T-helper 17 cell (primary cell): Measurements from ENCODE around the gene SPEM2. TPM values are rescaled to one million over a fixed set of nuclear protein-coding genes. Genes with fewer than 3 reads are reported as not detected.

Experiments
- ATAC-seq: fragments of 150-1000 bp; cut with Tn5 transposase; 2 replicates; pipeline ENCODE4 v1.10.0; 2021; ENCODE audit warnings: mild to moderate bottlenecking, moderate library complexity
- DNase-seq, 3 donors: peaks; one replicate each; pipeline versions ENCODE4 v3.0.0 to v3.0.0-alpha.2; 2020 to 2021
- H3K9me3 ChIP-seq: one replicate; pipeline ENCODE4 v1.7.0; 2013; ENCODE audit warnings: low read length, mild to moderate bottlenecking; ENCODE audit not compliant: control insufficient read depth, poor library complexity, severe bottlenecking
- H3K27ac Mint-ChIP-seq: one replicate; pipeline ENCODE4 v1.8.0; 2022; ENCODE audit warnings: mild to moderate bottlenecking, moderate library complexity, mixed read lengths
- H3K27me3 Mint-ChIP-seq: one replicate; pipeline ENCODE4 v1.8.0; 2022; ENCODE audit warnings: mixed read lengths
- H3K36me3 Mint-ChIP-seq: one replicate; pipeline ENCODE4 v1.8.0; 2022; ENCODE audit warnings: low read depth, mixed read lengths
- H3K4me1 Mint-ChIP-seq: one replicate; pipeline ENCODE4 v1.8.0; 2022; ENCODE audit warnings: mild to moderate bottlenecking, mixed read lengths
- H3K4me3 Mint-ChIP-seq: one replicate; pipeline ENCODE4 v1.8.0; 2022; ENCODE audit warnings: mild to moderate bottlenecking, moderate library complexity, mixed read lengths
- total RNA-seq, 4 donors: library from RNA in 2 of 4; stranded (reverse) in 2 of 4; gene quantifications; one replicate each; pipeline ENCODE4 v1.2.3 and lab custom pipeline; 2022 to 2026

SPEM2 gene
- total RNA-seq, 2 donors from 2014 or later, result not detected

GRCh38 chr17:7406235-7406825, 19.1 kb upstream of the SPEM2 start:
- H3K4me3 Mint-ChIP-seq, result peak overlapping the region; percentile 84
- ATAC-seq, result no peak
- H3K27ac Mint-ChIP-seq, result peak overlapping the region; percentile 78
- H3K9me3 ChIP-seq, result no peaks in the 10 kb centered on the region
- no peak for DNase-seq
- peaks cover 2% of the 10 kb centered on the region for H3K36me3 Mint-ChIP-seq
- H3K27me3 Mint-ChIP-seq, result no peaks in the 10 kb centered on the region
- H3K4me1 Mint-ChIP-seq, result peaks cover 25% of the 10 kb centered on the region

- H3K9me3 ChIP-seq, result no peaks in the 10 kb centered on the region
- DNase-seq (no peak), ATAC-seq (no peak)
- H3K4me1 Mint-ChIP-seq, result peaks cover 25% of the 10 kb centered on the region
- peaks cover 2% of the 10 kb centered on the region for H3K36me3 Mint-ChIP-seq
- no peaks in the 10 kb centered on the region for H3K27me3 Mint-ChIP-seq
- peak overlapping the region; percentile 56 for H3K4me3 Mint-ChIP-seq
- H3K27ac Mint-ChIP-seq, result no peak overlapping the region
Observed at GRCh38 chr17:7407082-7407481, 18.3 kb upstream of the SPEM2 start.

- ATAC-seq (no peak), DNase-seq (no peak)
- H3K9me3 ChIP-seq, result no peaks in the 10 kb centered on the region
- Mint-ChIP-seq H3K36me3 (peaks cover 2% of the 10 kb centered on the region), H3K4me1 (peaks cover 25% of the 10 kb centered on the region), H3K27ac (no peak within 1 kb of the TSS), H3K4me3 (peak within 1 kb of the TSS; percentile 67), H3K27me3 (no peaks in the 10 kb centered on the region)
Observed at GRCh38 chr17:7407485-7408251, 17.7 kb upstream of the SPEM2 start, which contains the start of gene NLGN2. Gene NLGN2 (plus strand): TSS chr17:7407845. CDS start chr17:7408256, 411 bp downstream.

DNA sequence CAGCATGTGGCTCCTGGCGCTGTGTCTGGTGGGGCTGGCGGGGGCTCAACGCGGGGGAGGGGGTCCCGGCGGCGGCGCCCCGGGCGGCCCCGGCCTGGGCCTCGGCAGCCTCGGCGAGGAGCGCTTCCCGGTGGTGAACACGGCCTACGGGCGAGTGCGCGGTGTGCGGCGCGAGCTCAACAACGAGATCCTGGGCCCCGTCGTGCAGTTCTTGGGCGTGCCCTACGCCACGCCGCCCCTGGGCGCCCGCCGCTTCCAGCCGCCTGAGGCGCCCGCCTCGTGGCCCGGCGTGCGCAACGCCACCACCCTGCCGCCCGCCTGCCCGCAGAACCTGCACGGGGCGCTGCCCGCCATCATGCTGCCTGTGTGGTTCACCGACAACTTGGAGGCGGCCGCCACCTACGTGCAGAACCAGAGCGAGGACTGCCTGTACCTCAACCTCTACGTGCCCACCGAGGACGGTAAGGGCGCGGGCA, 17.1 kb upstream of the SPEM2 start:
- peaks cover 2% of the 10 kb centered on the region for H3K36me3 Mint-ChIP-seq
- peak overlapping the region; percentile 67 for H3K4me3 Mint-ChIP-seq
- peaks cover 24% of the 10 kb centered on the region for H3K4me1 Mint-ChIP-seq
- ATAC-seq, result no peak
- DNase-seq, result no peak
- H3K27me3 Mint-ChIP-seq, result no peaks in the 10 kb centered on the region
- H3K27ac Mint-ChIP-seq, result no peak overlapping the region
- no peaks in the 10 kb centered on the region for H3K9me3 ChIP-seq

GRCh38 chr17:7408863-7409262, 16.6 kb upstream of the SPEM2 start:
- peak overlapping the region; percentile 67 for H3K4me3 Mint-ChIP-seq
- ATAC-seq, result no peak
- no peaks in the 10 kb centered on the region for H3K9me3 ChIP-seq
- no peaks in the 10 kb centered on the region for H3K27me3 Mint-ChIP-seq
- DNase-seq, result no peak
- no peak overlapping the region for H3K27ac Mint-ChIP-seq
- peaks cover 24% of the 10 kb centered on the region for H3K4me1 Mint-ChIP-seq
- peaks cover 2% of the 10 kb centered on the region for H3K36me3 Mint-ChIP-seq

GRCh38 chr17:7409716-7410115, 15.7 kb upstream of the SPEM2 start:
- H3K9me3 ChIP-seq, result no peaks in the 10 kb centered on the region
- Mint-ChIP-seq H3K27ac (peak overlapping the region; percentile 22), H3K4me3 (peak overlapping the region; percentile 67), H3K36me3 (peaks cover 2% of the 10 kb centered on the region), H3K4me1 (peaks cover 24% of the 10 kb centered on the region), H3K27me3 (no peaks in the 10 kb centered on the region)
- DNase-seq (no peak), ATAC-seq (no peak)

DNA sequence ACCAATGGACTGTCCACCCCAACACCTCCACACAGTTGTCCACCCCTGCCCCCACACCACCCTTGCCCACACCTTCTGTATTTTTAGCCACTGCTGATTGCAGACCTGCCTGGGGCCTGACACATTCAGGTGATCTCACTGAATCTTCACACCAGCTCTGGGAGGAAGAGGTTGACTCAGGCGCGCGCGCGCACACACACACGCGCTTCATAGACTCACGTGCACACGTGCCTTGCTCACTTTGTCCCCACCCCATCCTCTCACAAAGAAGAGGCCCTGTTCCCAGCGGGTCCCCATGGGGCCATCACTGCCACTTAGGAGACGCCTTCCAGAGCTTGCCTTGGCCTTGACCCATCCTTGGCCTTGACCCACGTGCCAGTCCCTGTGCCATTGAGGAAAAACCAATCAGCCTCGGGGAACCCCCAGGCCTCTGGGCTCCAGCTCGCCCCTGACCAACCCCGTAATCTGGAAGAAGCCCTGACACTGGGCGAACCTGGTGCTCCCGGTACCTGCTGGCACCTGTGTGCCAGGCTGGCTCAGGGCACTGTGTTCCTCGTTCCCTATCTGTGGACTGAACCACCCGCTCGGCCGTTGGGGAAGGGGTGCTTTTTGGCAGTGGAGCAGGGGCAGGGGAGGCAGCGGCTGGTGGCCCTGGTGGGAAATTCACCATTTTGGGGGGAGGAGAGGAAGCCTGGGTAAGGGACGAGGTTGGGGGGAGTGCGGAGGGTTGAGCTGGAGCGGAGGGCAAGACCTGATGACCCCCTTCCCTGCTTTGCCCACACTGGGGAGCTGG, 14.6 kb upstream of the SPEM2 start:
- H3K36me3 Mint-ChIP-seq, result peaks cover 2% of the 10 kb centered on the region
- no peak overlapping the region for H3K27ac Mint-ChIP-seq
- no peaks in the 10 kb centered on the region for H3K27me3 Mint-ChIP-seq
- H3K4me1 Mint-ChIP-seq, result peaks cover 18% of the 10 kb centered on the region
- no peaks in the 10 kb centered on the region for H3K9me3 ChIP-seq
- ATAC-seq (no peak), DNase-seq (no peak)
- H3K4me3 Mint-ChIP-seq, result no peak overlapping the region

DNA sequence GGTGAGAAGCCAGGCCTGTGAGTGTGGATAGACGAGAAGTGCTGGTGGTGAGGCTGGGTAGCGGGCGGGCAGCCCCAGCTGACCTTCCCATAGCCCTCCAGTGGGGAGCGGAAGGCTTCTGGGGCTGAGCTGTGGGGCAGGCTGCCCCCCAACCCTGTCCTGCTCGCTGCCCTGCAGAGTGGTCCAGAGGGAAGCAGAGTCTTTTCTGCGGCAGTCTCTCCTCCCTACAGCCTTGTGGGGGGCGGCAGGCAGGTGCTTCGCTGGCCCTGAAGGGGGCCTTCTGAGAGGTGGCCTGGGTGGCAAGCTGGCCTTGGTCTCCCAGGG, 14.0 kb upstream of the SPEM2 start:
- no peaks in the 10 kb centered on the region for H3K9me3 ChIP-seq
- H3K27ac Mint-ChIP-seq, result no peak overlapping the region
- ATAC-seq (no peak), DNase-seq (no peak)
- no peak overlapping the region for H3K4me3 Mint-ChIP-seq
- H3K4me1 Mint-ChIP-seq, result peaks cover 13% of the 10 kb centered on the region
- H3K27me3 Mint-ChIP-seq, result no peaks in the 10 kb centered on the region
- no peaks in the 10 kb centered on the region for H3K36me3 Mint-ChIP-seq

DNA sequence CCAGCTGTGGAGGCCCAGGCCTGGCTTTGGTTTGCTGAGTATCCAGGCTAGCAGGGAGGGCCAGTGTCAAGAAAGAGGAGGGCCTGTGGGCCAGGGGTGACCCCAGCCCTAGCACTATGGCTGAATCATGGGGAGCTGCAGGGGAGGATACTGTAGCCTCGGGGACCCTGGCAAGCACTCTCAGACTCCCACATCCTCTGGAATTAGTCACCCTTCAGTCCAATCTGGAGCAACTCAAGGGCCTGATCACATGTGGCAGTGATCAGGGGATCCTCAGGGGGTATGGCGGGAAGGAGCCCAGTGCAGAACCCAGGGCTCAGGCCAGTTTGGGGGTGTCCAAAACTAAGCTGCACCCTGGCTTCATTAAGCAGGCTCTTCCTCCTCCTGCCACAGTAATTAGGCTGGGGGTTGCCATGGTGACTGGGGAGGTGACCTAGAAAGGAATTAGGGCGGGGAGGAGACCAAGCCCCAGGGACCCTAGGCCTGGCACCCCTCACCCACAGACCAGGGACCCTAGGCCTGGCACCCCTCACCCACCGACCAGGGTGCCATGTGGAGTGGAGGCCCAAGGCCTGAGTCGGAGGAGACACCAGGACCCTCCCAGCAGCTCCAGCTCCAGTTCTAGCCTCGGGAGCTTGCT, 11.9 kb upstream of the SPEM2 start:
- DNase-seq (no peak), ATAC-seq (no peak)
- H3K4me3 Mint-ChIP-seq, result no peak overlapping the region
- H3K36me3 Mint-ChIP-seq, result no peaks in the 10 kb centered on the region
- H3K4me1 Mint-ChIP-seq, result peaks cover 11% of the 10 kb centered on the region
- no peaks in the 10 kb centered on the region for H3K9me3 ChIP-seq
- H3K27me3 Mint-ChIP-seq, result no peaks in the 10 kb centered on the region
- H3K27ac Mint-ChIP-seq, result no peak overlapping the region

- no peak for DNase-seq
- H3K27ac Mint-ChIP-seq, result no peak overlapping the region
- no peaks in the 10 kb centered on the region for H3K36me3 Mint-ChIP-seq
- peaks cover 6% of the 10 kb centered on the region for H3K27me3 Mint-ChIP-seq
- no peaks in the 10 kb centered on the region for H3K9me3 ChIP-seq
- H3K4me3 Mint-ChIP-seq, result no peak overlapping the region
- ATAC-seq, result no peak
- H3K4me1 Mint-ChIP-seq, result peaks cover 12% of the 10 kb centered on the region
Observed at GRCh38 chr17:7414837-7415236, 10.6 kb upstream of the SPEM2 start.

- Mint-ChIP-seq H3K27me3 (peaks cover 6% of the 10 kb centered on the region), H3K4me3 (no peak overlapping the region), H3K36me3 (no peaks in the 10 kb centered on the region), H3K27ac (no peak overlapping the region), H3K4me1 (peaks cover 9% of the 10 kb centered on the region)
- H3K9me3 ChIP-seq, result no peaks in the 10 kb centered on the region
- ATAC-seq (no peak), DNase-seq (no peak)
Observed at GRCh38 chr17:7415784-7416183, 9.6 kb upstream of the SPEM2 start.

DNA sequence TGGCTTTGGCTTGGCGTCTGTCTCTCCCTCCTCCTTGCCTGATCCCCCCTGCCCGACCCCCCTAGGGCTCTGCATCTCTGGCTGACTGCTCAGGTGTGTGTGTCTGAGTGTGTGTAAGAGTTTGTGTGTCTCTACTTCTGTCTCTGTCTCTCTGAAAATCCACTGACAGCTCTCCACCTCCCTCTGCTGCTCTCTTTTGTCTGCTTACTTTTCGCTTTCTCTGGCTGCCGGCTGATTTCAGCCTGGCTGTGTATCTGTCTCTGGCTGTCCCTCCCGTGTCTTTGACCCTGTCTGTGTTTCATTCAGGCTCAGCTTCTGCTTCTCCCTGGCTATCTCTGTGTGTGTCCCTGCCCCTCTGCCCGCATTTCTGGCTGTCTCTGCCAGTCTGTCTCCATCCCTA, 9.1 kb upstream of the SPEM2 start:
- no peaks in the 10 kb centered on the region for H3K36me3 Mint-ChIP-seq
- H3K9me3 ChIP-seq, result no peaks in the 10 kb centered on the region
- peaks cover 6% of the 10 kb centered on the region for H3K27me3 Mint-ChIP-seq
- ATAC-seq, result no peak
- H3K4me1 Mint-ChIP-seq, result peaks cover 9% of the 10 kb centered on the region
- DNase-seq, result no peak
- no peak overlapping the region for H3K27ac Mint-ChIP-seq
- no peak overlapping the region for H3K4me3 Mint-ChIP-seq

GRCh38 chr17:7417056-7417655, 8.3 kb upstream of the SPEM2 start:
- DNase-seq, result no peak
- Mint-ChIP-seq H3K4me1 (peaks cover 9% of the 10 kb centered on the region), H3K36me3 (no peaks in the 10 kb centered on the region), H3K27me3 (peaks cover 6% of the 10 kb centered on the region), H3K27ac (no peak overlapping the region), H3K4me3 (no peak overlapping the region)
- no peak for ATAC-seq
- H3K9me3 ChIP-seq, result no peaks in the 10 kb centered on the region
